ENCODE results near the gene APMAP. TPM values are rescaled to one million over a fixed set of nuclear protein-coding genes. Genes with fewer than 3 reads are reported as not detected.

The APMAP gene
- total and polyA plus RNA-seq, 2 of the 13 experiments (the other 11 are each of a cell fraction or from before 2014, with no cell fraction given) = 168 to 214 TPM

- FAIRE-seq = no peak
- POLR2A ChIA-PET = no interaction called here
- TF ChIP-seq ZNF746 (CRISPR knock-in tag; IDR thresholded peaks at IDR 0.05) = no peak
- TF ChIP-seq ZBTB8A (CRISPR knock-in tag; IDR thresholded peaks at IDR 0.05; ENCODE audit: borderline replicate concordance, low read depth) = no peak
- TF ChIP-seq RORA (CRISPR knock-in tag; IDR thresholded peaks at IDR 0.05) = no peak
- TF ChIP-seq SNAPC2 (CRISPR knock-in tag; IDR thresholded peaks at IDR 0.05) = no peak
- no peak for TF ChIP-seq NFYB (CRISPR knock-in tag; IDR thresholded peaks at IDR 0.05)
- TF ChIP-seq ZNF557 (CRISPR knock-in tag; IDR thresholded peaks at IDR 0.05) = no peak
- TF ChIP-seq NONO (IDR thresholded peaks at IDR 0.05) = no peak
- TF ChIP-seq NONO (CRISPR knock-in tag; conservative IDR thresholded peaks at IDR 0.05) = no peak
- no peak for TF ChIP-seq ZFAT (CRISPR knock-in tag; conservative IDR thresholded peaks at IDR 0.05)
- no peak for TF ChIP-seq MIXL1 (CRISPR knock-in tag; IDR thresholded peaks at IDR 0.05)
- no peak for TF ChIP-seq ARID5B (CRISPR knock-in tag; IDR thresholded peaks at IDR 0.05)
- TF ChIP-seq AFF4 (CRISPR knock-in tag; IDR thresholded peaks at IDR 0.05) = no peak
- no peak for TF ChIP-seq MAFF (IDR thresholded peaks at IDR 0.05; ENCODE audit: low read depth, low read length)
- no peak for TF ChIP-seq PHF8 (CRISPR knock-in tag; IDR thresholded peaks at IDR 0.05)
- no peak for TF ChIP-seq DZIP1 (CRISPR knock-in tag; IDR thresholded peaks at IDR 0.05)
- TF ChIP-seq SMAD3 (CRISPR knock-in tag; IDR thresholded peaks at IDR 0.05) = no peak
Observed at GRCh38 chr20:25005220-25005619, 12.7 kb upstream of the APMAP start.

More at GRCh38 chr20:25005220-25005619, 12.7 kb upstream of the APMAP start:
- Histone ChIP-seq H3K9ac (ENCODE audit: insufficient read depth, low read depth, low read length) (no peak overlapping the region), H2AFZ (ENCODE audit: low read length) (no peak overlapping the region), H3K27ac (ENCODE audit: extremely low read length, insufficient read depth, low read length) (no peak overlapping the region), H3K36me3 (replicated peaks in 1 of 2; ENCODE audit: control insufficient read depth in 1 of 2, insufficient read depth in 2 of 2, low read length in 2 of 2) (peaks cover 0 to 3% of the 10 kb centered on the region in 2 experiments; a peak in 3 of 5 replicates), H3K9me3 (ENCODE audit: low read length) (no peaks in the 10 kb centered on the region), H3K79me2 (ENCODE audit: insufficient read depth, low read length) (no peaks in the 10 kb centered on the region), H3K4me3 (replicated peaks in 1 of 3; ENCODE audit: insufficient read depth in 1 of 3, low read depth in 2 of 3, low read length in 3 of 3) (no peak overlapping the region), H3K4me2 (ENCODE audit: low read depth, low read length) (no peak overlapping the region), H3K4me1 (ENCODE audit: insufficient read depth, low read length) (no peaks in the 10 kb centered on the region), H4K20me1 (ENCODE audit: insufficient read depth, low read length) (no peaks in the 10 kb centered on the region), H3K27me3 (ENCODE audit: control insufficient read depth in 1 of 2, insufficient read depth in 2 of 2, low read length in 2 of 2) (0 out of 5 replicates have a peak, but pooled peaks cover 0 to 5% of the 10 kb centered on the region in 2 experiments)
- DNase-seq (ENCODE audit: low spot score) = no peak
- in situ Hi-C loops (cut with HindIII; ENCODE audit: extremely low pct_ligation_motif_present, low pct_unique_long_range_greater_than_20kb) = no loop called here
- ATAC-seq = peak; percentile 19; the same call in 1 of the 3 replicates
- WGBS (ENCODE audit: low lambda C conversion rate) = 51% methylated on average over 2 of the region's 2 CpGs
- intact Hi-C loops (cut with micrococcal nuclease; ENCODE audit: unreplicated experiment) = no loop called here
- no TSS peak for BruUV-seq (replicated peaks)
- CTCF ChIA-PET (ENCODE audit: low intra/inter-chr PET ratio, low total read pairs) = no interaction called here

Data from HepG2 (cell line).